Upper lobe of left lung (tissue), 6 donors: ENCODE results near the gene ANKRD31. TPM values are rescaled to one million over a fixed set of nuclear protein-coding genes. Genes with fewer than 3 reads are reported as not detected.
"Not testable (repeated sequence)": the region's sequence is repeated elsewhere in the genome, so short reads cannot be mapped to it uniquely, and the experiment has no call there.

Experiments used
- ATAC-seq, 2 donors: fragments of 200-7000 bp; cut with Tn5 transposase; one replicate each; pipeline ENCODE4 v1.9.1; 2022; ENCODE audit warnings: mild to moderate bottlenecking in 2 of 2, moderate library complexity in 2 of 2; ENCODE audit not compliant: low FRiP score in 2 of 2
- DNase-seq, 2 donors: peaks; one replicate each; pipeline ENCODE4 v3.0.0-alpha.2; 2019 to 2020
- H3K27ac ChIP-seq, 4 donors: fragments of 200-600 bp; sonication (generic); one replicate each; pipeline ENCODE4 v1.5.1; 2016 to 2019
- H3K27me3 ChIP-seq, 4 donors: fragments of 200-600 bp; sonication (generic); one replicate each; pipeline ENCODE4 v1.5.1; 2017 to 2019
- H3K36me3 ChIP-seq, 4 donors: fragments of 200-600 bp; sonication (generic); one replicate each; pipeline ENCODE4 v1.5.1; 2016 to 2019
- H3K4me1 ChIP-seq, 4 donors: fragments of 200-600 bp; sonication (generic); one replicate each; pipeline ENCODE4 v1.5.1; 2018 to 2019
- H3K4me3 ChIP-seq, 4 donors: fragments of 200-600 bp; sonication (generic); one replicate each; pipeline ENCODE4 v1.5.1; 2017 to 2019; ENCODE audit warnings: mild to moderate bottlenecking in 2 of 4, moderate library complexity in 1 of 4
- H3K9me3 ChIP-seq, 4 donors: fragments of 200-600 bp; sonication (generic); one replicate each; pipeline ENCODE4 v1.5.1; 2018 to 2019
- CTCF ChIP-seq, 6 experiments: fragments of 450-650 bp in 4 of 6; fragments of 200-600 bp in 2 of 6; sonication (generic) in 2 of 6; IDR thresholded peaks; one replicate each; pipeline ENCODE4 v1.5.1; 2016 to 2019; ENCODE audit warnings: antibody characterized with exemption in 6 of 6
- EP300 ChIP-seq, 4 donors: sonication (generic); formaldehyde crosslinking; IDR thresholded peaks; one replicate each; pipeline ENCODE4 v1.5.1; 2017; ENCODE audit warnings: antibody characterized with exemption in 4 of 4, control low read depth in 2 of 4
- POLR2A ChIP-seq, 4 donors: fragments of 450-650 bp; IDR thresholded peaks; one replicate each; pipeline ENCODE4 v1.5.1; 2016 to 2017; ENCODE audit warnings: antibody characterized with exemption in 4 of 4, mild to moderate bottlenecking in 2 of 4
- POLR2AphosphoS5 ChIP-seq, 2 donors: sonication (generic); formaldehyde crosslinking; IDR thresholded peaks; one replicate each; pipeline ENCODE4 v1.5.1; 2017; ENCODE audit warnings: antibody characterized with exemption in 2 of 2
- WGBS, 2 donors: methylation state at CpG; one replicate each; pipeline ENCODE4 v1.1.5; 2017 to 2018; 5-methylcytosine and 5-hydroxymethylcytosine counted together
- total RNA-seq, 6 donors: library from RNA; depleted of rRNA in 4 of 6; stranded (reverse); fragments of >200 nt in 4 of 6; gene quantifications; one replicate each; pipeline versions ENCODE4 v1.1.0 to v1.2.1, GENCODE V29; 2016 to 2021
- donor health status: DM: no; HTN: no; CAD: no; lungs with moderate emphysema.
- donor health status: DM: no; HTN: yes; CAD: no; lungs with severe emphysema.

The ANKRD31 gene
- total RNA-seq, 6 donors from 2014 or later = under 0.01 to 0.17 (median 0.11) TPM; not detected in 2

DNA sequence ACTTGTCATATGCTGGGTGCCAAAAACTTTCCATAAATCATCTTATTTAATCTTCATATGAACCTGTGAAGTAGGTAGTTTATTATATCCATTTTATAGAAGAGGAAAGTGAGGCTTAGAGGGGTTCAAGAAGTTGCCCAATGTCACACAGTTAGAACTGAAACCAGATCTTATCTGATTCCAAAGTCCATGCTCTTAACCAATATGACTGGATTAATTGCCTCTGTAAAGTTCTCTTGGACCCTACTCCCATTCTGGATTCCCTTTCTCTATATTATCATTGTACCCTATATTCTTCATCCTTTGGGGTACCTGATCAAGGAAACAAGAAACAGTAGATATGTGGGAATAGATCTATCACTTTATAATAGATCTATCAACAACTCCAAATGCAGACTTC lies 119.8 kb downstream of the ANKRD31 start:
- DNase-seq = no peak
- no peak for ATAC-seq
- H3K4me3 ChIP-seq = no peak overlapping the region
- no peaks in the 10 kb centered on the region for H3K36me3 ChIP-seq
- no peak overlapping the region for H3K27ac ChIP-seq
- no peaks in the 10 kb centered on the region for H3K9me3 ChIP-seq
- no peaks in the 10 kb centered on the region for H3K4me1 ChIP-seq
- TF ChIP-seq POLR2A (IDR thresholded peaks at IDR 0.05) (no peak), EP300 (IDR thresholded peaks at IDR 0.05) (no peak), CTCF (IDR thresholded peaks at IDR 0.05) (no peak), POLR2AphosphoS5 (IDR thresholded peaks at IDR 0.05) (no peak)
- no peaks in the 10 kb centered on the region for H3K27me3 ChIP-seq

DNA sequence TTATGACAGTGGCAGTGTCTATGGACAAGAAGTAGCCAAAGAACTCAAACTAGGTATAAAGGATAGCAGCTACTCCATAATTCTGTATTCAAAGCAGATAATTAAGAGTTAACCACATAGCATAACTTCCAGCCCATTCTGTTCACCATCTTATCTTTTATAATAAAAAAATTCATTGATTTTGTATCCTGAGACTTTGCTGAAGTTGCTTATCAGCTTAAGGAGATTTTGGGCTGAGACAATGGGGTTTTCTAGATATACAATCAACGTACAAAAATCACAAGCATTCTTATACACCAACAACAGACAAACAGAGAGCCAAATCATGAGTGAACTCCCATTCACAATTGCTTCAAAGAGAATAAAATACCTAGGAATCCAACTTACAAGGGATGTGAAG lies 122.4 kb downstream of the ANKRD31 start:
- not testable (repeated sequence) for ATAC-seq, H3K36me3 ChIP-seq, H3K27me3 ChIP-seq, H3K9me3 ChIP-seq, DNase-seq, H3K27ac ChIP-seq, H3K4me1 ChIP-seq, H3K4me3 ChIP-seq
- WGBS, 2 donors = 63 to 74% methylated on average over 1 of the region's 1 CpG

DNA sequence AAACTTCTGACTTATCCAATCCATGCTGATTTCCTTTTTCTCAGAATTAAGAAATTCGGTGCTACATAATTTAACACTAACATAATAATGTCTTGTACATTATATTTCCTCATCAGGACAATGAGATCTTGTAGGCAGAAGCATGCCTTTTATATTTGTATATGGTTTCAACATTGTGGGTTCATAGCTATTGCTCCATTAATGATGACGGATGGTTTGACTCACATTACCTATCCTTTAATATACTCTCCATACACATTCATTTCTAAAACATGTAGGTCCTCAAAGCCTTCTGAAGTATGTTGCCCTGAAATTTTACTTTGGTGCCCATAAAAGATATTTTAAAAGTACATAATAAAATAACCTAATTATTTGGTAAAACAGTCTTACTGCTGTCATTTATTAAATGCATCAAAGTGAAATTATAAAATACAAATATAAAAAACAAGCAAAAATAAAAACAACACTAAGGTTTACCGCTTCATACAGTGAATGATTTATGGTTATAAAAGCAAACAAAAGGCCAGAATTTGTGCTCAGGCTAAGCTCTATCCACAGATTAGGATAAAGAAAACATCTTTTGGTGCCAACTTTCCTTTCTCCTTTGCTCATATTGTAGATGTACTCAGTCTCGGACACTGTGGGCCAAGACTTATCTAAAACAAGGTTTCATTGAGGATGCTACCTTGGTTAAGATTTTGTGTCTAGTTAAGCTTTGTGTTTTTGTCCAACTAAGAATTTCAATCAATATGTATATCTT lies 123.1 kb downstream of the ANKRD31 start:
- Histone ChIP-seq H3K9me3 (no peaks in the 10 kb centered on the region), H3K27ac (no peak overlapping the region), H3K4me1 (no peaks in the 10 kb centered on the region), H3K4me3 (no peak overlapping the region), H3K27me3 (no peaks in the 10 kb centered on the region), H3K36me3 (no peaks in the 10 kb centered on the region)
- TF ChIP-seq POLR2A (IDR thresholded peaks at IDR 0.05) = no peak
- TF ChIP-seq EP300 (IDR thresholded peaks at IDR 0.05) = no peak
- no peak for TF ChIP-seq POLR2AphosphoS5 (IDR thresholded peaks at IDR 0.05)
- TF ChIP-seq CTCF (IDR thresholded peaks at IDR 0.05) = no peak
- ATAC-seq (no peak), DNase-seq (no peak)
- WGBS, 2 donors = 83 to 89% methylated on average over 4 of the region's 4 CpGs

DNA sequence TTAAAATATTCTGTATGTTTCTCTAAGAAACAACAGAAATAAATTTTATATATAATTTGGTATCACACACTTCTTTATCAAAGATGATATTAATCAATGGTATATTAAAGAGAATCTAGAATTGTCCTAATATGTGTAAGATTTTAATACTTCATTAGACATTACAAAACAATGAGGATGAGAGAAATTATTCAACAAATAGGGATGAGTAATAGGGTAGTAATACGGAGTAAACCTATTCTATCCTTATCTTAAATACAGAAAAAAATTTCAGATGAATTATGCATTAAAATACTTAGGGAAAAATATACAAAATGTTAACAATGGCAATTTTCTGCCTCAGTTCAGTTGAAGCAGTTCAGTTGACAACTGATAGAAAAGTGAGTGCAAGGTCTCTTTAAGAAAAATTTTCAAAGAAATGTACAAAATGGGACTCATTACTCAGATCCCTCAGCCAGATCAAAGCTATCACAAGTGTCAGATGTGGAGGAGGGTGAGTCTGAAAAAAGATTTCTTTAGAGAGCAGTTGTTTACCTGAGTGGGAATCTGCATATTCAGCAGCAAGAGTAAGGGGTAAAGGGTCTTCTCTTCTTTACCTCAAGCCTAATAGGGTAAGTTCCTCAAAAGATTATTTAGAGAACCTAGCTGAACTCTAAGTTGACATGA lies 127.6 kb downstream of the ANKRD31 start:
- no peak overlapping the region for H3K27ac ChIP-seq
- no peak overlapping the region for H3K4me3 ChIP-seq
- H3K36me3 ChIP-seq = no peaks in the 10 kb centered on the region
- no peaks in the 10 kb centered on the region for H3K27me3 ChIP-seq
- ATAC-seq (no peak), DNase-seq (no peak)
- TF ChIP-seq POLR2A (IDR thresholded peaks at IDR 0.05) = no peak
- no peak for TF ChIP-seq EP300 (IDR thresholded peaks at IDR 0.05)
- no peak for TF ChIP-seq POLR2AphosphoS5 (IDR thresholded peaks at IDR 0.05)
- TF ChIP-seq CTCF (IDR thresholded peaks at IDR 0.05) = no peak
- H3K9me3 ChIP-seq = no peaks in the 10 kb centered on the region
- 81 to 87% methylated on average over 1 of the region's 1 CpG for WGBS, 2 donors
- no peaks in the 10 kb centered on the region for H3K4me1 ChIP-seq

DNA sequence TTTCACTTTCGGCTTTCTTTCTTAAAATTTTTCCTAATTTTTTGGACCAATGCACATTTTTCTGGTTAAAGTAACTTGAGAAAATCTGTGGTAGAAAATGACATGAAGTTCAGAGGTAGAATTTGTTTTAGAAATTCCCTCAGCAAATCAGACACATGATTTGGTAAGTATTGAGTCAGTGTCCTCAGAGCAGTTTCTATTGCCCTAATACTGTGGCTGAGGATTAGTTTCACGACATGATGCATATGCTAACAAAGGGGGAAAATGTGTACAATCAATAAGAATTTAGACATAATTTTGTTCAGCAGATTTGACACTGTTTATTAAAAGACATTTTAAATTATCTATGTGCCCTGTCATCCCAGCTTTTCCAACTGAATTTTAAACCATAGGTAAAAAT lies 128.2 kb downstream of the ANKRD31 start:
- TF ChIP-seq EP300 (IDR thresholded peaks at IDR 0.05) (no peak), POLR2A (IDR thresholded peaks at IDR 0.05) (no peak), CTCF (IDR thresholded peaks at IDR 0.05) (no peak), POLR2AphosphoS5 (IDR thresholded peaks at IDR 0.05) (no peak)
- Histone ChIP-seq H3K9me3 (no peaks in the 10 kb centered on the region), H3K4me1 (no peaks in the 10 kb centered on the region), H3K4me3 (no peak overlapping the region), H3K27ac (no peak overlapping the region), H3K27me3 (no peaks in the 10 kb centered on the region), H3K36me3 (no peaks in the 10 kb centered on the region)
- WGBS, 2 donors = 85 to 88% methylated on average over 2 of the region's 2 CpGs
- ATAC-seq = no peak
- DNase-seq = no peak

GRCh38 chr5:75095956-75096355 lies 140.7 kb downstream of the ANKRD31 start:
- H3K4me3 ChIP-seq, ATAC-seq, DNase-seq, H3K4me1 ChIP-seq, H3K9me3 ChIP-seq, H3K36me3 ChIP-seq, H3K27me3 ChIP-seq, H3K27ac ChIP-seq: not testable (repeated sequence)
- 68 to 74% methylated on average over 3 of the region's 3 CpGs for WGBS, 2 donors
